Omental fat pad (tissue), 4 donors: Measurements from ENCODE around the gene ITPR1. TPM values are rescaled to one million over a fixed set of nuclear protein-coding genes. Genes with fewer than 3 reads are reported as not detected.

Experiments used
- ATAC-seq: fragments of 150-250 bp; one replicate; pipeline ENCODE4 v1.9.1; 2016; ENCODE audit warnings: mild to moderate bottlenecking, moderate library complexity; ENCODE audit not compliant: low FRiP score
- DNase-seq: peaks from one replicate; pipeline ENCODE4 v3.0.0-alpha.2; 2019; ENCODE audit warnings: low spot score
- CTCF ChIP-seq, 3 donors: fragments of 450-650 bp; IDR thresholded peaks; one replicate each; pipeline ENCODE4 v1.5.1; 2016 to 2017; ENCODE audit warnings: antibody characterized with exemption in 3 of 3, mild to moderate bottlenecking in 3 of 3, moderate library complexity in 2 of 3
- total RNA-seq, 4 donors: library from RNA; depleted of rRNA; stranded (reverse); fragments of >200 nt; gene quantifications; one replicate each; pipeline ENCODE4 v1.1.0, GENCODE V29; 2016

Gene ITPR1
- total RNA-seq, 4 donors from 2014 or later, result 38.3 to 58.5 (median 41.3) TPM

- ATAC-seq, result no peak
- no peak for DNase-seq
- TF ChIP-seq CTCF (IDR thresholded peaks at IDR 0.05), result no peak
Measured at GRCh38 chr3:4564270-4564669, 71.1 kb downstream of the ITPR1 start.

- no peak for TF ChIP-seq CTCF (IDR thresholded peaks at IDR 0.05)
- DNase-seq, result no peak
- no peak for ATAC-seq
Measured at GRCh38 chr3:4564928-4565586, 71.9 kb downstream of the ITPR1 start.

GRCh38 chr3:4565809-4566501, 72.8 kb downstream of the ITPR1 start:
- no peak for ATAC-seq
- TF ChIP-seq CTCF (IDR thresholded peaks at IDR 0.05), result no peak
- DNase-seq, result no peak

GRCh38 chr3:4568841-4569240, 75.7 kb downstream of the ITPR1 start:
- ATAC-seq, result no peak
- DNase-seq, result no peak
- TF ChIP-seq CTCF (IDR thresholded peaks at IDR 0.05), result no peak

GRCh38 chr3:4570840-4571621, 77.9 kb downstream of the ITPR1 start:
- no peak for TF ChIP-seq CTCF (IDR thresholded peaks at IDR 0.05)
- DNase-seq (no peak), ATAC-seq (no peak)

GRCh38 chr3:4571690-4572334, 78.7 kb downstream of the ITPR1 start:
- ATAC-seq, result no peak
- no peak for TF ChIP-seq CTCF (IDR thresholded peaks at IDR 0.05)
- no peak for DNase-seq
